K562 (cell line): ENCODE data around the gene CACNB2. TPM values are rescaled to one million over a fixed set of nuclear protein-coding genes. Genes with fewer than 3 reads are reported as not detected.

Experiments used
- ATAC-seq: fragments of 200-7000 bp; cut with Tn5 transposase; 3 replicates; pipeline ENCODE4 v1.9.1; 2020; ENCODE audit warnings: moderate library complexity
- BruUV-seq: library from RNA; stranded (reverse); fragments of 400-500 nt; replicated peaks from 2 replicates; lab custom pipeline; 2021; lab: Mats Ljungman, UMichigan
- CTCF ChIA-PET: fragments of 300-600 bp; formaldehyde crosslinking; extraction: SDS; loops from one replicate; lab custom pipeline; 2021; ENCODE audit warnings: low intra/inter-chr PET ratio; lab: Yijun Ruan, JAX
- POLR2A ChIA-PET: fragments of 300-600, 350-650 bp; sonication (Branson Sonifier 250); formaldehyde crosslinking; extraction: SDS; loops from one replicate; lab custom pipeline; 2021; ENCODE audit warnings: antibody characterized with exemption, inconsistent platforms; lab: Yijun Ruan, JAX
- DNase-seq, 4 experiments: peaks; one replicate each; pipeline versions ENCODE4 v3.0.0 to v3.0.0-alpha.2; 2011 to 2018; ENCODE audit warnings: low spot score in 3 of 4, mixed read lengths in 3 of 4; ENCODE audit errors: extremely low read depth in 1 of 4
- FAIRE-seq: peaks from 2 replicates; lab custom pipeline; 2011; peaks lifted over from hg19 to GRCh38; lab: Jason Lieb, UNC
- H2AFZ ChIP-seq: 2 replicates; pipeline ENCODE4 v1.6.0; 2011; ENCODE audit warnings: low read depth, low read length, control low read depth, inconsistent platforms
- H3K27ac ChIP-seq: fragments of 200-600 bp; 3 replicates; pipeline ENCODE4 v1.8.0; 2011; ENCODE audit warnings: low read depth, mild to moderate bottlenecking, control low read depth, inconsistent platforms, low read length, moderate library complexity, mixed read lengths; ENCODE audit errors: extremely low read depth
- H3K27me3 ChIP-seq, 2 experiments: fragments of 300-600 bp in 1 of 2; 2 replicates in 1 of 2; 3 replicates in 1 of 2; pipeline versions ENCODE4 v1.6.0 to v1.8.0; 2011; ENCODE audit warnings: inconsistent platforms in 2 of 2, low read length in 2 of 2, mild to moderate bottlenecking in 1 of 2, mixed read lengths in 1 of 2, moderate library complexity in 1 of 2; ENCODE audit not compliant: control insufficient read depth in 2 of 2, insufficient read depth in 2 of 2
- H3K36me3 ChIP-seq: fragments of 300-600 bp; 3 replicates; pipeline ENCODE4 v1.8.0; 2011; ENCODE audit warnings: mild to moderate bottlenecking, low read length, inconsistent platforms; ENCODE audit not compliant: control insufficient read depth, insufficient read depth
- H3K4me1 ChIP-seq, 2 experiments: fragments of 200-600 bp in 1 of 2; replicated peaks in 1 of 2; 2 replicates in 1 of 2; 3 replicates in 1 of 2; pipeline versions ENCODE4 v1.5.1 to v1.8.0; 2011; ENCODE audit warnings: inconsistent platforms in 2 of 2, low read length in 2 of 2, mild to moderate bottlenecking in 1 of 2, mixed read lengths in 1 of 2, moderate library complexity in 1 of 2; ENCODE audit not compliant: control insufficient read depth in 2 of 2, insufficient read depth in 2 of 2
- H3K4me2 ChIP-seq: 2 replicates; pipeline ENCODE4 v1.6.1; 2011; ENCODE audit warnings: low read length, control low read depth, inconsistent platforms, mixed read lengths; ENCODE audit not compliant: insufficient read depth
- H3K4me3 ChIP-seq: fragments of 200-600 bp; sonication (generic), shearing (Covaris generic); 2 replicates; pipeline ENCODE4 v1.5.1; 2016; ENCODE audit warnings: control low read depth, inconsistent platforms
- H3K79me2 ChIP-seq: fragments of 200-600 bp; 3 replicates; pipeline ENCODE4 v1.8.0; 2011; ENCODE audit warnings: low read length, inconsistent platforms; ENCODE audit not compliant: control insufficient read depth, insufficient read depth
- H3K9ac ChIP-seq, 2 experiments: 2 replicates each; pipeline versions ENCODE4 v1.6.0 to v1.6.1; 2011; ENCODE audit warnings: low read depth in 2 of 2, low read length in 2 of 2, control low read depth in 1 of 2, inconsistent platforms in 1 of 2, mild to moderate bottlenecking in 1 of 2, mixed read lengths in 1 of 2; ENCODE audit not compliant: insufficient read depth in 1 of 2
- H3K9me1 ChIP-seq: one replicate; pipeline ENCODE4 v1.6.0; 2011; ENCODE audit warnings: inconsistent platforms, mild to moderate bottlenecking, low read length, moderate library complexity; ENCODE audit not compliant: control insufficient read depth, insufficient read depth
- H3K9me3 ChIP-seq: replicated peaks from 2 replicates; pipeline ENCODE4 v1.5.1; 2011; ENCODE audit warnings: low read depth, low read length, inconsistent platforms; ENCODE audit not compliant: control insufficient read depth, insufficient read depth
- H4K20me1 ChIP-seq: replicated peaks from 2 replicates; pipeline ENCODE4 v1.6.1; 2011; ENCODE audit warnings: low read length, inconsistent platforms, mixed read lengths; ENCODE audit not compliant: control insufficient read depth, insufficient read depth
- CREBBP ChIP-seq: IDR thresholded peaks from one replicate; pipeline ENCODE4 v1.6.1; 2012; ENCODE audit warnings: low read depth, mild to moderate bottlenecking, control low read depth, inconsistent platforms, low read length
- ELF1 ChIP-seq: fragments of 200-800 bp; sonication (Bioruptor generic); IDR thresholded peaks from 2 replicates; pipeline ENCODE4 v1.6.1; 2016; ENCODE audit warnings: missing genetic modification characterization, missing compliant biosample characterization
- GATA2 ChIP-seq: sonication (generic); formaldehyde crosslinking; IDR thresholded peaks from 2 replicates; pipeline ENCODE4 v1.4.0; 2020; ENCODE audit warnings: mild to moderate bottlenecking, missing genetic modification reagents
- HNRNPH1 ChIP-seq: fragments of 200-400 bp; formaldehyde crosslinking; optimal IDR thresholded peaks from 2 replicates; pipeline ENCODE3; 2017; ENCODE audit warnings: low read depth, mild to moderate bottlenecking, low read length, moderate library complexity
- NCOA1 ChIP-seq: fragments of 450-650 bp; IDR thresholded peaks from 2 replicates; pipeline ENCODE4 v1.6.1; 2016; ENCODE audit warnings: low read depth
- NCOA6 ChIP-seq: fragments of 450-650 bp; IDR thresholded peaks from 2 replicates; pipeline ENCODE4 v1.6.1; 2017; ENCODE audit warnings: mild to moderate bottlenecking
- TEAD1 ChIP-seq, 2 experiments: fragments of 450-650 bp in 1 of 2; sonication (generic) in 1 of 2; formaldehyde crosslinking; IDR thresholded peaks; 2 replicates each; pipeline versions ENCODE4 v1.4.0 to v1.8.0; 2020 to 2022; ENCODE audit warnings: mild to moderate bottlenecking in 2 of 2, missing genetic modification reagents in 1 of 2
- ZBTB8A ChIP-seq: fragments of 450-650 bp; IDR thresholded peaks from 2 replicates; pipeline ENCODE4 v1.6.1; 2018; ENCODE audit warnings: mild to moderate bottlenecking, moderate library complexity; ENCODE audit not compliant: partially characterized antibody
- WGBS: fragments of 100-300 bp; shearing (Covaris generic); methylation state at CpG from one replicate; pipeline ENCODE4 v1.1.6; 2016; ENCODE audit warnings: low coverage, mixed read lengths; ENCODE audit not compliant: insufficient coverage; ENCODE audit errors: missing lambda C conversion rate; 5-methylcytosine and 5-hydroxymethylcytosine counted together
- in situ Hi-C: fragments of 300-500 bp; cut with MboI; formaldehyde crosslinking; loops from 4 replicates; pipeline ENCODE4 v1.15.0; 2018; ENCODE audit warnings: inconsistent platforms, mixed read lengths
- intact Hi-C: fragments of 100-400 bp; cut with micrococcal nuclease; formaldehyde crosslinking; loops from 2 replicates; pipeline ENCODE4 v1.14.2; 2022
- polyA plus RNA-seq, 8 experiments: library from polyadenylated mRNA; depleted of rRNA in 4 of 8; stranded (reverse) in 5 of 8; unstranded in 3 of 8; fragments of >200 nt; fragmentation: Nextera tagmentation in 2 of 8; fragmentation: Illumina TruSeq in 1 of 8; extraction: Ambion mirVana in 2 of 8; extraction: Trizol in 1 of 8; gene quantifications; 2 replicates each; pipeline versions ENCODE4 v1.2.1 to v1.2.3, GENCODE V29; 2011 to 2014; ENCODE audit warnings: inconsistent platforms in 1 of 8, missing spikeins in 1 of 8
- total RNA-seq, 7 experiments: library from RNA; depleted of rRNA in 6 of 7; stranded (reverse); fragments of >200 nt in 6 of 7; fragmentation: Illumina TruSeq in 2 of 7; extraction: Trizol in 2 of 7; gene quantifications; 2 replicates each; pipeline versions ENCODE4 v1.2.1 to v1.2.3, GENCODE V29; 2011 to 2021; ENCODE audit warnings: low replicate concordance in 1 of 7
- TF ChIP-seq, protein P1 (sequence below): fragments of 250-450 bp; sonication (Bioruptor Pico); IDR thresholded peaks from 2 replicates; pipeline ENCODE4 v1.5.0; 2021; ENCODE audit warnings: mild to moderate bottlenecking, borderline replicate concordance
- TF ChIP-seq, protein P2 (sequence below), 2 experiments: IDR thresholded peaks; 2 replicates each; pipeline ENCODE4 v1.6.1; 2011; ENCODE audit warnings: borderline replicate concordance in 1 of 2, control low read depth in 1 of 2, low read depth in 1 of 2, low read length in 1 of 2, mild to moderate bottlenecking in 1 of 2, mixed read lengths in 1 of 2, moderate library complexity in 1 of 2; ENCODE audit not compliant: insufficient read depth in 1 of 2, insufficient read length in 1 of 2, poor library complexity in 1 of 2, severe bottlenecking in 1 of 2; ENCODE audit errors: extremely low read depth in 1 of 2

CACNB2 gene
- total and polyA plus RNA-seq, 9 of the 15 experiments (the other 6 are each of a cell fraction or from before 2014, with no cell fraction given): 1.8 to 2.2 TPM; not detected in 7

DNA sequence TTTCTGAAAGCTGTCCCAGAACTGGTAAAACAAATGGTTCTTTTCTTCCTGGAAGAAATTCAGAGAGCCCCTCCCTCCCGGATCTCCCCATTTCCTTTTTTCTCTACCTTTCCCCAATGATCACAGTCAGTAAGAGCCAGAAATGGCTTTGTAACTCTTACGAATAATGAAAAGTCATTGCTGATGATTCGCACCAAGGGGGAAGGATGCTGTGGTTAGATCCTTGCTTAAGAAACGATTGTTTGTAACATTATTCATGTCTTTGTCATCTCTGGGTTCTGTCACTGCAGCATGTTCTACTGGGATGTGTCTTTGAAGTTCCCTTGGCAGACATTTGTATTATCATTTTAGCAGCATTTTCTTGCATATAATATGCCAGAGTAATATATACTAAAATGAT lies 138.9 kb downstream of the CACNB2 start:
- FAIRE-seq (no peak), ATAC-seq (no peak), DNase-seq (no peak)
- Histone ChIP-seq H3K27me3 (no peaks in the 10 kb centered on the region), H3K4me2 (no peak overlapping the region), H3K9me1 (no peaks in the 10 kb centered on the region), H3K79me2 (no peaks in the 10 kb centered on the region), H3K27ac (no peak overlapping the region), H3K4me3 (no peak overlapping the region), H4K20me1 (no peaks in the 10 kb centered on the region), H3K9ac (no peak overlapping the region), H3K36me3 (no peaks in the 10 kb centered on the region), H3K4me1 (no peaks in the 10 kb centered on the region), H2AFZ (no peak overlapping the region), H3K9me3 (no peaks in the 10 kb centered on the region)
- no peak for TF ChIP-seq ZBTB8A
- no peak for TF ChIP-seq NCOA1
- TF ChIP-seq ELF1: no peak
- no peak for TF ChIP-seq HNRNPH1
- TF ChIP-seq, protein P1, sequence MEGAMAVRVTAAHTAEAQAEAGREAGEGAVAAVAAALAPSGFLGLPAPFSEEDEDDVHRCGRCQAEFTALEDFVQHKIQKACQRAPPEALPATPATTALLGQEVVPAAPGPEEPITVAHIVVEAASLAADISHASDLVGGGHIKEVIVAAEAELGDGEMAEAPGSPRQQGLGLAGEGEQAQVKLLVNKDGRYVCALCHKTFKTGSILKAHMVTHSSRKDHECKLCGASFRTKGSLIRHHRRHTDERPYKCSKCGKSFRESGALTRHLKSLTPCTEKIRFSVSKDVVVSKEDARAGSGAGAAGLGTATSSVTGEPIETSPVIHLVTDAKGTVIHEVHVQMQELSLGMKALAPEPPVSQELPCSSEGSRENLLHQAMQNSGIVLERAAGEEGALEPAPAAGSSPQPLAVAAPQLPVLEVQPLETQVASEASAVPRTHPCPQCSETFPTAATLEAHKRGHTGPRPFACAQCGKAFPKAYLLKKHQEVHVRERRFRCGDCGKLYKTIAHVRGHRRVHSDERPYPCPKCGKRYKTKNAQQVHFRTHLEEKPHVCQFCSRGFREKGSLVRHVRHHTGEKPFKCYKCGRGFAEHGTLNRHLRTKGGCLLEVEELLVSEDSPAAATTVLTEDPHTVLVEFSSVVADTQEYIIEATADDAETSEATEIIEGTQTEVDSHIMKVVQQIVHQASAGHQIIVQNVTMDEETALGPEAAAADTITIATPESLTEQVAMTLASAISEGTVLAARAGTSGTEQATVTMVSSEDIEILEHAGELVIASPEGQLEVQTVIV (CRISPR knock-in tag): no peak
- TF ChIP-seq CREBBP: no peak
- TF ChIP-seq GATA2 (CRISPR knock-in tag): no peak
- no peak for TF ChIP-seq TEAD1 (CRISPR knock-in tag; IDR thresholded peaks at IDR 0.05)
- TF ChIP-seq NCOA6: no peak
- TF ChIP-seq, protein P2, sequence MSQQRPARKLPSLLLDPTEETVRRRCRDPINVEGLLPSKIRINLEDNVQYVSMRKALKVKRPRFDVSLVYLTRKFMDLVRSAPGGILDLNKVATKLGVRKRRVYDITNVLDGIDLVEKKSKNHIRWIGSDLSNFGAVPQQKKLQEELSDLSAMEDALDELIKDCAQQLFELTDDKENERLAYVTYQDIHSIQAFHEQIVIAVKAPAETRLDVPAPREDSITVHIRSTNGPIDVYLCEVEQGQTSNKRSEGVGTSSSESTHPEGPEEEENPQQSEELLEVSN (IDR thresholded peaks at IDR 0.05; ENCODE audit: borderline replicate concordance in 1 of 2, extremely low read depth in 1 of 2, insufficient read depth in 1 of 2, insufficient read length in 1 of 2, low read depth in 1 of 2, low read length in 1 of 2, poor library complexity in 1 of 2, severe bottlenecking in 1 of 2): no peak
- BruUV-seq: no TSS peak
- intact Hi-C loops: no loop called here
- in situ Hi-C loops: no loop called here
- ChIA-PET CTCF (no interaction called here), POLR2A (no interaction called here)
- 2% methylated on average over 4 of the region's 4 CpGs for WGBS
